Left lobe of liver (tissue), 2 donors: ENCODE data around the gene ST6GALNAC3. TPM values are rescaled to one million over a fixed set of nuclear protein-coding genes. Genes with fewer than 3 reads are reported as not detected.

Source experiments
- ATAC-seq: fragments of 200-7000 bp; cut with Tn5 transposase; one replicate; pipeline ENCODE4 v1.9.1; 2020; ENCODE audit warnings: mild to moderate bottlenecking, moderate library complexity
- DNase-seq: peaks from one replicate; pipeline ENCODE4 v3.0.0-alpha.2; 2020; ENCODE audit warnings: low spot score
- total RNA-seq: library from RNA; stranded (reverse); gene quantifications from one replicate; pipeline ENCODE4 v1.2.1, GENCODE V29; 2021
- donor health status: DM: no; HTN: no; CAD: no; lungs with moderate emphysema.
- donor health status: DM: no; HTN: yes; CAD: no.

Gene ST6GALNAC3
- total RNA-seq, 1 donor from 2014 or later = 2.6 TPM

GRCh38 chr1:76186554-76187170, 112.1 kb downstream of the ST6GALNAC3 start:
- no peak for DNase-seq
- ATAC-seq = no peak

- ATAC-seq = no peak
Measured at GRCh38 chr1:76187436-76187835, 112.9 kb downstream of the ST6GALNAC3 start.

GRCh38 chr1:76189310-76189709, 114.8 kb downstream of the ST6GALNAC3 start:
- no peak for ATAC-seq
- no peak for DNase-seq

More at GRCh38 chr1:76187436-76187835, 112.9 kb downstream of the ST6GALNAC3 start:
- no peak for DNase-seq

GRCh38 chr1:76190749-76191424, 116.3 kb downstream of the ST6GALNAC3 start:
- ATAC-seq = no peak
- no peak for DNase-seq

GRCh38 chr1:76191561-76191960, 117.0 kb downstream of the ST6GALNAC3 start:
- DNase-seq (no peak), ATAC-seq (no peak)

- no peak for ATAC-seq
Measured at GRCh38 chr1:76198452-76198851, 123.9 kb downstream of the ST6GALNAC3 start.

GRCh38 chr1:76202670-76203069, 128.1 kb downstream of the ST6GALNAC3 start:
- DNase-seq = no peak
- ATAC-seq = no peak

More at GRCh38 chr1:76198452-76198851, 123.9 kb downstream of the ST6GALNAC3 start:
- no peak for DNase-seq

GRCh38 chr1:76203127-76203526, 128.6 kb downstream of the ST6GALNAC3 start:
- no peak for DNase-seq
- no peak for ATAC-seq

- ATAC-seq = no peak
- DNase-seq = no peak
Measured at GRCh38 chr1:76209238-76209637, 134.7 kb downstream of the ST6GALNAC3 start.

GRCh38 chr1:76209648-76210047, 135.1 kb downstream of the ST6GALNAC3 start:
- no peak for ATAC-seq
- no peak for DNase-seq

- ATAC-seq (no peak), DNase-seq (no peak)
Measured at GRCh38 chr1:76210160-76210559, 135.6 kb downstream of the ST6GALNAC3 start.

- DNase-seq = no peak
Measured at GRCh38 chr1:76218888-76219287, 144.3 kb downstream of the ST6GALNAC3 start.

GRCh38 chr1:76219366-76219818, 144.8 kb downstream of the ST6GALNAC3 start:
- ATAC-seq = no peak
- DNase-seq = no peak

More at GRCh38 chr1:76218888-76219287, 144.3 kb downstream of the ST6GALNAC3 start:
- ATAC-seq = no peak

GRCh38 chr1:76224752-76225151, 150.2 kb downstream of the ST6GALNAC3 start:
- no peak for DNase-seq
- ATAC-seq = no peak

GRCh38 chr1:76225526-76225925, 151.0 kb downstream of the ST6GALNAC3 start:
- ATAC-seq = no peak
- no peak for DNase-seq

- no peak for DNase-seq
- ATAC-seq = no peak
Measured at GRCh38 chr1:76227621-76228020, 153.1 kb downstream of the ST6GALNAC3 start.

- ATAC-seq (no peak), DNase-seq (no peak)
Measured at GRCh38 chr1:76229279-76230005, 154.9 kb downstream of the ST6GALNAC3 start.

- no peak for DNase-seq
- no peak for ATAC-seq
Measured at GRCh38 chr1:76230842-76231281, 156.3 kb downstream of the ST6GALNAC3 start.

- no peak for DNase-seq
- ATAC-seq = no peak
Measured at GRCh38 chr1:76231320-76231719, 156.8 kb downstream of the ST6GALNAC3 start.

GRCh38 chr1:76232666-76233065, 158.1 kb downstream of the ST6GALNAC3 start:
- no peak for ATAC-seq
- DNase-seq = no peak

GRCh38 chr1:76234061-76234460, 159.5 kb downstream of the ST6GALNAC3 start:
- no peak for DNase-seq
- ATAC-seq = no peak

GRCh38 chr1:76237211-76237610, 162.7 kb downstream of the ST6GALNAC3 start:
- DNase-seq = no peak
- no peak for ATAC-seq
